CD14-positive monocyte (primary cell): ENCODE results near the gene BRPF1. TPM values are rescaled to one million over a fixed set of nuclear protein-coding genes. Genes with fewer than 3 reads are reported as not detected.

Source experiments
- DNase-seq, 3 donors: peaks; one replicate each; pipeline ENCODE4 v3.0.0-alpha.2; 2011 to 2022
- H2AFZ ChIP-seq: 2 replicates; pipeline ENCODE4 v1.6.0; 2012; ENCODE audit warnings: mild to moderate bottlenecking, low read depth, low read length, inconsistent platforms; ENCODE audit not compliant: insufficient read depth, poor library complexity, severe bottlenecking
- H3K27ac ChIP-seq, 2 donors: 1 replicate in 1 of 2; 2 replicates in 1 of 2; pipeline ENCODE4 v1.5.1; 2012 to 2013; ENCODE audit warnings: low read length in 2 of 2, control low read depth in 1 of 2, inconsistent platforms in 1 of 2, low read depth in 1 of 2, mild to moderate bottlenecking in 1 of 2
- H3K27me3 ChIP-seq, 2 donors: one replicate each; pipeline versions ENCODE4 v1.6.0 to v1.6.1; 2011 to 2013; ENCODE audit warnings: low read length in 2 of 2; ENCODE audit not compliant: control insufficient read depth in 2 of 2, insufficient read depth in 2 of 2
- H3K36me3 ChIP-seq, 2 donors: replicated peaks in 1 of 2; 1 replicate in 1 of 2; 2 replicates in 1 of 2; pipeline versions ENCODE4 v1.5.1 to v1.6.1; 2012 to 2013; ENCODE audit warnings: low read length in 2 of 2, control low read depth in 1 of 2, inconsistent platforms in 1 of 2, mild to moderate bottlenecking in 1 of 2; ENCODE audit not compliant: insufficient read depth in 2 of 2, control insufficient read depth in 1 of 2
- H3K4me1 ChIP-seq, 2 donors: 1 replicate in 1 of 2; 2 replicates in 1 of 2; pipeline versions ENCODE4 v1.5.1 to v1.6.1; 2012 to 2013; ENCODE audit warnings: low read length in 2 of 2, control low read depth in 1 of 2, inconsistent platforms in 1 of 2, mild to moderate bottlenecking in 1 of 2, moderate library complexity in 1 of 2; ENCODE audit not compliant: insufficient read depth in 2 of 2, control insufficient read depth in 1 of 2
- H3K4me2 ChIP-seq: replicated peaks from 2 replicates; pipeline ENCODE3; 2012; ENCODE audit warnings: low read length, moderate library complexity, mild to moderate bottlenecking; ENCODE audit not compliant: poor library complexity, severe bottlenecking; ENCODE audit errors: extremely low read depth
- H3K4me3 ChIP-seq, 3 experiments: fragments of 200-600 bp in 1 of 3; sonication (generic) in 1 of 3; replicated peaks in 1 of 3; 1 replicate in 2 of 3; 2 replicates in 1 of 3; pipeline ENCODE4 v1.5.1; 2011 to 2013; ENCODE audit warnings: low read length in 3 of 3, mild to moderate bottlenecking in 3 of 3, control low read depth in 2 of 3, low read depth in 2 of 3, inconsistent platforms in 1 of 3, moderate library complexity in 1 of 3
- H3K79me2 ChIP-seq: 2 replicates; pipeline ENCODE4 v1.6.0; 2012; ENCODE audit warnings: mild to moderate bottlenecking, control low read depth, inconsistent platforms, low read length, moderate library complexity; ENCODE audit not compliant: insufficient read depth
- H3K9ac ChIP-seq: 2 replicates; pipeline ENCODE4 v1.6.0; 2017; ENCODE audit warnings: low read length, mild to moderate bottlenecking; ENCODE audit not compliant: insufficient read depth, poor library complexity, severe bottlenecking
- H3K9me3 ChIP-seq, 2 donors: replicated peaks in 1 of 2; 1 replicate in 1 of 2; 2 replicates in 1 of 2; pipeline versions ENCODE4 v1.5.1 to v1.6.1; 2012 to 2013; ENCODE audit warnings: low read length in 2 of 2, control low read depth in 1 of 2; ENCODE audit not compliant: control insufficient read depth in 1 of 2, insufficient read depth in 1 of 2
- H4K20me1 ChIP-seq: 2 replicates; pipeline ENCODE4 v1.6.0; 2012; ENCODE audit warnings: mild to moderate bottlenecking, low read length, control low read depth, moderate library complexity; ENCODE audit not compliant: insufficient read depth
- H3K27ac Mint-ChIP-seq, 7 donors: one replicate each; pipeline ENCODE4 v1.8.0; 2020; ENCODE audit warnings: mild to moderate bottlenecking in 7 of 7, mixed read lengths in 7 of 7, moderate library complexity in 6 of 7, inconsistent platforms in 2 of 7
- H3K27me3 Mint-ChIP-seq, 3 donors: one replicate each; pipeline ENCODE4 v1.8.0; 2021 to 2022; ENCODE audit warnings: low read depth in 3 of 3, mild to moderate bottlenecking in 3 of 3, mixed read lengths in 3 of 3, moderate library complexity in 3 of 3, inconsistent platforms in 1 of 3
- H3K36me3 Mint-ChIP-seq, 2 donors: one replicate each; pipeline ENCODE4 v1.8.0; 2020; ENCODE audit warnings: mixed read lengths in 2 of 2, inconsistent platforms in 1 of 2, mild to moderate bottlenecking in 1 of 2
- H3K4me1 Mint-ChIP-seq: one replicate; pipeline ENCODE4 v1.8.0; 2020; ENCODE audit warnings: mild to moderate bottlenecking, mixed read lengths
- H3K4me3 Mint-ChIP-seq, 2 donors: one replicate each; pipeline ENCODE4 v1.8.0; 2020; ENCODE audit warnings: mild to moderate bottlenecking in 2 of 2, mixed read lengths in 2 of 2, moderate library complexity in 1 of 2
- H3K9me3 Mint-ChIP-seq, 7 donors: one replicate each; pipeline ENCODE4 v1.8.0; 2020 to 2022; ENCODE audit warnings: mixed read lengths in 7 of 7, mild to moderate bottlenecking in 6 of 7, moderate library complexity in 6 of 7, inconsistent platforms in 2 of 7
- CTCF ChIP-seq: fragments of 200-600 bp; IDR thresholded peaks from one replicate; pipeline ENCODE4 v1.8.0; 2022; ENCODE audit warnings: antibody characterized with exemption, mild to moderate bottlenecking
- WGBS: methylation state at CpG from one replicate; pipeline ENCODE4 v1.1.5; 2013; ENCODE audit warnings: missing lambda C conversion rate; ENCODE audit not compliant: insufficient coverage; 5-methylcytosine and 5-hydroxymethylcytosine counted together
- intact Hi-C, 2 donors: fragments of 100-400 bp; cut with micrococcal nuclease; formaldehyde crosslinking; loops; one replicate each; pipeline versions ENCODE4 v1.15.0 to v1.15.1; 2023
- polyA plus RNA-seq, 3 donors: library from polyadenylated mRNA; depleted of rRNA in 1 of 3; unstranded in 2 of 3; stranded (reverse) in 1 of 3; fragments of 300-500 nt in 2 of 3; fragments of >200 nt in 1 of 3; fragmentation: Illumina TruSeq in 2 of 3; gene quantifications; 1 replicate in 2 of 3; 2 replicates in 1 of 3; pipeline ENCODE4 v1.2.3, GENCODE V29; 2012 to 2021

The BRPF1 gene
- polyA plus RNA-seq, 3 donors: 5.1 to 22.5 (median 10.4) TPM

- DNase-seq: no peak
- H3K79me2 ChIP-seq: peaks cover 68% of the 10 kb centered on the region
- peak overlapping the region in 1 of 2 donors; percentile 97 for H3K27ac ChIP-seq
- H2AFZ ChIP-seq: no peak overlapping the region
- H3K4me1 Mint-ChIP-seq: peaks cover 42% of the 10 kb centered on the region
- peaks cover 0 to 4% (median 0%) of the 10 kb centered on the region in 7 donors for H3K9me3 Mint-ChIP-seq
- H3K4me3 Mint-ChIP-seq: peak overlapping the region in 1 of 2 donors; percentile 93
- H3K27me3 ChIP-seq: no peaks in the 10 kb centered on the region
- H3K4me3 ChIP-seq: peak overlapping the region in 1 of 3 experiments; percentile 96
- TF ChIP-seq CTCF: no peak
- peak overlapping the region; percentile 86 for H3K4me2 ChIP-seq
- H3K9ac ChIP-seq: no peak overlapping the region
- H3K4me1 ChIP-seq: peaks cover 39 to 42% of the 10 kb centered on the region in 2 donors
- H3K36me3 Mint-ChIP-seq: peaks cover 34 to 60% of the 10 kb centered on the region in 2 donors
- 99% methylated on average over 9 of the region's 11 CpGs for WGBS
- peak overlapping the region in 5 of 7 donors; percentile 6 to 100 (median 62) for H3K27ac Mint-ChIP-seq
- intact Hi-C loops: loop anchor here (5.0 to 10.0 kb wide), 5 partner anchors 51 to 146 kb away; partner anchors contain the start of genes MTMR14 (in 2 of the 2), RPUSD3 (in 2 of the 2) and BRPF1 (in 1 of the 2)
- peaks cover 27 to 50% of the 10 kb centered on the region in 2 donors for H3K36me3 ChIP-seq
- peaks cover 29% of the 10 kb centered on the region for H4K20me1 ChIP-seq
- no peaks in the 10 kb centered on the region for H3K9me3 ChIP-seq
- peaks cover 0 to 1% (median 0%) of the 10 kb centered on the region in 3 donors for H3K27me3 Mint-ChIP-seq
These were observed 59.6 kb downstream of the BRPF1 start for GRCh38 chr3:9791127-9791526.

- Histone ChIP-seq H2AFZ (peak overlapping the region; percentile 81), H3K4me2 (peak overlapping the region; percentile 86), H3K9ac (peak overlapping the region; percentile 99), H4K20me1 (peaks cover 36% of the 10 kb centered on the region), H3K79me2 (peaks cover 73% of the 10 kb centered on the region), H3K4me3 (peak overlapping the region; percentile 76 to 96 (median 77)), H3K9me3 (no peaks in the 10 kb centered on the region), H3K27me3 (no peaks in the 10 kb centered on the region), H3K27ac (peak overlapping the region; percentile 91 to 97), H3K4me1 (peaks cover 39 to 42% of the 10 kb centered on the region in 2 donors), H3K36me3 (peaks cover 22 to 49% of the 10 kb centered on the region in 2 donors)
- no peak for TF ChIP-seq CTCF
- Mint-ChIP-seq H3K36me3 (peaks cover 26 to 58% of the 10 kb centered on the region in 2 donors), H3K27me3 (peaks cover 0 to 1% (median 0%) of the 10 kb centered on the region in 3 donors), H3K4me3 (peak overlapping the region; percentile 93 to 99), H3K9me3 (peaks cover 0 to 4% (median 0%) of the 10 kb centered on the region in 7 donors), H3K27ac (peak overlapping the region; percentile 77 to 100 (median 99)), H3K4me1 (peaks cover 39% of the 10 kb centered on the region)
- 7% methylated on average over 11 of the region's 14 CpGs for WGBS
- no peak for DNase-seq
- intact Hi-C loops: loop anchor here (2.0 to 10.0 kb wide), 10 partner anchors 41 to 529 kb away; partner anchors contain the start of genes BRPF1 (in 2 of the 2), MTMR14 (in 2 of the 2), RPUSD3 (in 2 of the 2) and OGG1 (in 1 of the 2)
These were observed 60.4 kb downstream of the BRPF1 start for GRCh38 chr3:9791790-9792404.
